Colonic mucosa (tissue), 4 donors: ENCODE results near the gene SNX19. TPM values are rescaled to one million over a fixed set of nuclear protein-coding genes. Genes with fewer than 3 reads are reported as not detected.

Experiments
- DNase-seq: peaks from one replicate; pipeline ENCODE4 v3.0.0-alpha.2; 2020
- H3K27ac ChIP-seq: fragments of 200-600 bp; one replicate; pipeline ENCODE4 v1.8.0; 2021
- H3K27me3 ChIP-seq: fragments of 200-600 bp; one replicate; pipeline ENCODE4 v1.8.0; 2021
- H3K36me3 ChIP-seq: fragments of 200-600 bp; one replicate; pipeline ENCODE4 v1.8.0; 2021
- H3K4me1 ChIP-seq: fragments of 200-600 bp; one replicate; pipeline ENCODE4 v1.8.0; 2021; ENCODE audit warnings: mild to moderate bottlenecking
- H3K4me3 ChIP-seq: fragments of 200-600 bp; one replicate; pipeline ENCODE4 v1.8.0; 2021
- H3K9ac ChIP-seq, 2 donors: one replicate each; pipeline ENCODE4 v1.7.0; 2013; ENCODE audit warnings: control low read depth in 2 of 2, low read depth in 2 of 2, low read length in 2 of 2
- H3K9me3 ChIP-seq: fragments of 200-600 bp; one replicate; pipeline ENCODE4 v1.8.0; 2021
- CTCF ChIP-seq: fragments of 200-600 bp; IDR thresholded peaks from one replicate; pipeline ENCODE4 v1.8.0; 2022; ENCODE audit warnings: antibody characterized with exemption, mild to moderate bottlenecking
- intact Hi-C: fragments of 100-400 bp; cut with DNase I; formaldehyde crosslinking; loops from one replicate; pipeline ENCODE4 v1.14.1; 2022
- total RNA-seq, 2 donors: library from RNA; stranded (reverse); fragmentation: NEBNext Ultra II Directional in 1 of 2; extraction: Animal tissue kit (Norgen Biotek cat#: 25700) in 1 of 2; gene quantifications; one replicate each; pipeline ENCODE4 v1.2.1, GENCODE V29; 2021
- donor health status: healthy.
- donor health status: DM: no; HTN: no; CAD: no.
- donor health status: DM: no; HTN: no; CAD: no.

Gene SNX19
- total RNA-seq, 2 donors from 2014 or later = 43.4 to 57.4 TPM

GRCh38 chr11:130876931-130877915 is 39.1 kb downstream of the SNX19 start:
- Histone ChIP-seq H3K9me3 (no peaks in the 10 kb centered on the region), H3K4me3 (no peak overlapping the region), H3K36me3 (peaks cover 10% of the 10 kb centered on the region), H3K9ac (no peak overlapping the region), H3K27me3 (no peaks in the 10 kb centered on the region), H3K4me1 (no peaks in the 10 kb centered on the region), H3K27ac (no peak overlapping the region)
- no peak for DNase-seq
- TF ChIP-seq CTCF = no peak
- intact Hi-C loops = no loop called here

GRCh38 chr11:130876100-130876499 is 40.2 kb downstream of the SNX19 start:
- no peak for DNase-seq
- Histone ChIP-seq H3K9me3 (no peaks in the 10 kb centered on the region), H3K36me3 (peaks cover 10% of the 10 kb centered on the region), H3K27ac (no peak overlapping the region), H3K4me1 (no peaks in the 10 kb centered on the region), H3K4me3 (no peak overlapping the region), H3K27me3 (no peaks in the 10 kb centered on the region), H3K9ac (no peak overlapping the region)
- no peak for TF ChIP-seq CTCF
- intact Hi-C loops = no loop called here

GRCh38 chr11:130874955-130875531 is 41.2 kb downstream of the SNX19 start:
- Histone ChIP-seq H3K36me3 (peaks cover 10% of the 10 kb centered on the region), H3K9ac (no peak overlapping the region)
- DNase-seq = no peak

GRCh38 chr11:130874396-130874795 is 41.9 kb downstream of the SNX19 start:
- DNase-seq = no peak
- H3K9me3 ChIP-seq = no peaks in the 10 kb centered on the region
- intact Hi-C loops = no loop called here
- no peak overlapping the region for H3K27ac ChIP-seq
- H3K27me3 ChIP-seq = no peaks in the 10 kb centered on the region
- no peak for TF ChIP-seq CTCF
- peaks cover 10% of the 10 kb centered on the region for H3K36me3 ChIP-seq
- no peaks in the 10 kb centered on the region for H3K4me1 ChIP-seq
- H3K9ac ChIP-seq = no peak overlapping the region
- H3K4me3 ChIP-seq = no peak overlapping the region

More at GRCh38 chr11:130874955-130875531, 41.2 kb downstream of the SNX19 start:
- intact Hi-C loops = no loop called here
- no peak overlapping the region for H3K4me3 ChIP-seq
- no peaks in the 10 kb centered on the region for H3K4me1 ChIP-seq
- H3K27ac ChIP-seq = no peak overlapping the region
- H3K27me3 ChIP-seq = no peaks in the 10 kb centered on the region
- no peak for TF ChIP-seq CTCF
- no peaks in the 10 kb centered on the region for H3K9me3 ChIP-seq

GRCh38 chr11:130873761-130874160 is 42.5 kb downstream of the SNX19 start:
- intact Hi-C loops = no loop called here
- no peaks in the 10 kb centered on the region for H3K4me1 ChIP-seq
- no peak for DNase-seq
- no peaks in the 10 kb centered on the region for H3K9me3 ChIP-seq
- H3K36me3 ChIP-seq = peaks cover 6% of the 10 kb centered on the region
- H3K27me3 ChIP-seq = no peaks in the 10 kb centered on the region
- TF ChIP-seq CTCF = no peak
- H3K9ac ChIP-seq = no peak overlapping the region
- H3K4me3 ChIP-seq = no peak overlapping the region
- no peak overlapping the region for H3K27ac ChIP-seq
